Skeletal muscle tissue (tissue), 4 donors: Measurements from ENCODE around the gene SEC14L5. TPM values are rescaled to one million over a fixed set of nuclear protein-coding genes. Genes with fewer than 3 reads are reported as not detected.
A peak's percentile ranks its signal among the peaks of the same experiment; 100 is the strongest.

Source experiments
- H3K27ac ChIP-seq: one replicate; pipeline ENCODE4 v1.7.0; 2013; ENCODE audit warnings: mild to moderate bottlenecking, low read depth, low read length, inconsistent platforms
- H3K27me3 ChIP-seq, 3 donors: one replicate each; pipeline ENCODE4 v1.7.0; 2013; ENCODE audit warnings: low read length in 3 of 3; ENCODE audit not compliant: control insufficient read depth in 3 of 3, insufficient read depth in 3 of 3
- H3K36me3 ChIP-seq, 3 donors: one replicate each; pipeline ENCODE4 v1.7.0; 2013; ENCODE audit warnings: low read length in 3 of 3; ENCODE audit not compliant: control insufficient read depth in 3 of 3, insufficient read depth in 3 of 3
- H3K4me1 ChIP-seq, 3 donors: one replicate each; pipeline ENCODE4 v1.7.0; 2013; ENCODE audit warnings: low read length in 3 of 3, mild to moderate bottlenecking in 3 of 3; ENCODE audit not compliant: control insufficient read depth in 3 of 3, insufficient read depth in 3 of 3
- H3K4me3 ChIP-seq, 3 donors: one replicate each; pipeline ENCODE4 v1.7.0; 2013; ENCODE audit warnings: low read length in 3 of 3
- H3K9ac ChIP-seq, 3 donors: one replicate each; pipeline ENCODE4 v1.7.0; 2013; ENCODE audit warnings: low read length in 3 of 3, mild to moderate bottlenecking in 3 of 3, moderate library complexity in 2 of 3, low read depth in 1 of 3
- H3K9me3 ChIP-seq, 3 donors: one replicate each; pipeline ENCODE4 v1.7.0; 2013; ENCODE audit warnings: low read length in 3 of 3; ENCODE audit not compliant: control insufficient read depth in 3 of 3
- total RNA-seq: library from RNA; depleted of rRNA; stranded (reverse); fragments of >200 nt; gene quantifications from one replicate; pipeline ENCODE4 v1.2.3, GENCODE V29; 2014
- donor health status: Osteomylitis.

SEC14L5 gene
- 1.0 TPM for total RNA-seq

DNA sequence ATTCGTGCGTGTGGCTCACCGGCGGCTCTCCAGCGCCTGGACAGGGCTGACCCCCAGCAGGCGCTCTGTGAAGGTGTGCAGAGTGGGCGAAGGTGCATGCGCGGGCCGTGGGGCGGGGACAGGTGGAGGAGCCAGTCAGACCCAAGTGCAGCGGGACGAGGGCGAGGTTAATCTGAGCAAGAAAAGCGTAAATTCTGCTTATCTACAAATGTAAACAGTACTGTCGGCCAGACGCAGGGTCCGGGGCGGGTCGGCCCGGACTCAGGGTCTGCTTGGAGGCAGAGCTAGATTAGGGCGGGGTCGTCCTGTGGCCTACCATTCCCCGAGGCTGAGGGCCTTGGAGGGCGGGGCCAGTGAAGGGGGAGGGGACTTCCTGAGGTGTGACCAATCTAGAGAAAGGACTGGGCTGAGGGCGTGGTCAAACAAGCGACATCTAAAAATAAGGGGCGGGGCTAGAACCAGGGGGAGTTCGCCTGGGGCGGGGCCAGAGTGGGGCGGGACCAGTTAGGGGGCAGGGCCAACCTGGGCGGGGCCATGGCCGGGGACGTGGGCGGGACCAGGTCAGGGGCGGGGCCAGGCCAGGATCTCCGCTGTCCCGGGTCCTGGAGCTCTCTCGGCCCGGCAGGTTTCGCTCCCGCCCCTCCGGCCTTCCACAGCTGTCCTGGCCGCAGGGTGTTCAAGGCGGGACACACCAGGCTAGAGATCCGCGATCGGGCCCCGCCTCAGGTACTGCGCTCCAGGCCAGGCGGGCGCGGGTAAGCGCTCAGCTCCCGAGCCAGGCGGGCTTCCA, at the start of gene SEC14L5:
TSS of gene SEC14L5 (plus strand) at position 611 of the 790 bp plus-strand sequence. CDS start 994 bp downstream, outside the sequence.
- Histone ChIP-seq H3K4me3 (peak within 1 kb of the TSS; percentile 83 to 98 (median 93)), H3K9me3 (no peaks in the 10 kb centered on the region), H3K9ac (peak within 1 kb of the TSS; percentile 68 to 92 (median 68)), H3K27ac (no peak within 1 kb of the TSS), H3K27me3 (peaks cover 0 to 3% (median 0%) of the 10 kb centered on the region in 3 donors), H3K4me1 (peaks cover 11 to 23% (median 16%) of the 10 kb centered on the region in 3 donors), H3K36me3 (peaks cover 0 to 6% (median 0%) of the 10 kb centered on the region in 3 donors)

DNA sequence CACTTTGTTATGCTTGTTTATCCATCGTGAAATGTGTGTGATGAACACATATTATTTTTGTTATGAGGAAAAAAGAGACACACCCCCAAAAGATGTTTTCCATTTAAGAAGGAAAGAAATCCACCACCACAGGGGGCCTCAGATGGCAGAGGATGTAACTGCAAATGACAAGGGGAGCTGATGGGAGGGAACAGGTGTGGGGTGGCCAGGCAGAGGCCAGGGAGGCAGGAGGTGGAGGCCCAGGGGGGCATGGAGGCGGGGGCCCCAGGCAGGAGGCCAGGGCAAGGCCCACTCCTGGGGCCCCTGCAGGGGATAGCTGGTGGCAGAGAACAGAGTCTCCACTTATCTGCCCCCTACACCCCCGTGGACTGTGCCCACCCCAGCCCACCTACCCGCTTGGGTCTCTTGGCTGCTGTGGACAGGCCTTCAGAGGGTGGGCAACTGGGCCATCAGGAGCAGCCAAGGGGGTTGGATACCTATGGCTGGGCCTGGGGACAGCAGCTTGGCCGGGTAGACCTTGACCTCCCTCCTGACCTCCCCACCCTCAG, 49.2 kb upstream of the SEC14L5 start:
- H3K9ac ChIP-seq: no peak overlapping the region
- H3K4me3 ChIP-seq: no peak overlapping the region
- H3K4me1 ChIP-seq: no peaks in the 10 kb centered on the region
- H3K9me3 ChIP-seq: no peaks in the 10 kb centered on the region
- H3K27ac ChIP-seq: no peak overlapping the region
- peaks cover 0 to 5% (median 0%) of the 10 kb centered on the region in 3 donors for H3K27me3 ChIP-seq
- no peaks in the 10 kb centered on the region for H3K36me3 ChIP-seq

DNA sequence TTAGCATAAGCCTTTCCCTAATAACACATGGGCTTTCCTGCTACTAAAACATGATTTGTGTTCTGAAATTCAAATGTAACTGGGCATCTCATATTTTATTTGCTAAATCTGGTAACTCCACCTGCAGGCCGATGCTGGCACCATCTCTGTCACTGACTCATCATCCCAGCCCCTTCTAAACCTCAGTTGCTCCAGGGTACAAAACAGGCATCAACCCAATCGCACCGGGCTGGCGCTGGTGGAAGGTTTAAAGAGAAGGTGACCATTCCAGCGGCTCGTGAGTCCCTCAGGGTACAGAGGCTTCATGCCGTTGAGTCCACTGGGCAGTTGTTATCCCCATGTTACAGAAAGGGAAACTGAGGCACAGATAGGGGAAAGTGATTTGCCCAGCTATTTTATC, 48.3 kb upstream of the SEC14L5 start:
- Histone ChIP-seq H3K27me3 (no peaks in the 10 kb centered on the region), H3K27ac (no peak overlapping the region), H3K9me3 (no peaks in the 10 kb centered on the region), H3K4me1 (no peaks in the 10 kb centered on the region), H3K36me3 (no peaks in the 10 kb centered on the region), H3K9ac (no peak overlapping the region), H3K4me3 (no peak overlapping the region)

DNA sequence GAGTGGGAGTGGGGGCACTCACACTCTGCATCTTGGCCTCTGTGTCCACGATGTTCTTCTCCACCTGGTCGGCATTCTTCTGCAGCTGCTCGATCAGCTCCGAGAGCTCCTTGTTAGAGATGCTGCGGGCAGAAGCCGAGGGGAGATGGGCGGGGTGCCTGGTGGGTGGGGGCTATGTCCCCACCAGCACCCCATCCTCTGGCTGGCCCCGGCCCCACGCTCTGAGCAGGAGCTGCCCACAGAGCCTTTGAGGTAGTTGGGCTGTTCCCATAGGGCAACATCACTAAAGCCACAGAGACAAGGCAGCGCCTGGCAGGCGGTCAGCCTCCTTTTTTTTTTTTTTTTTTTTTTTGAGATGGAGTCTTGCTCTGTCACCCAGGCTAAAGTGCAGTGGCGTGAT, 47.3 kb upstream of the SEC14L5 start:
- no peaks in the 10 kb centered on the region for H3K9me3 ChIP-seq
- H3K4me3 ChIP-seq: no peak overlapping the region
- H3K4me1 ChIP-seq: no peaks in the 10 kb centered on the region

DNA sequence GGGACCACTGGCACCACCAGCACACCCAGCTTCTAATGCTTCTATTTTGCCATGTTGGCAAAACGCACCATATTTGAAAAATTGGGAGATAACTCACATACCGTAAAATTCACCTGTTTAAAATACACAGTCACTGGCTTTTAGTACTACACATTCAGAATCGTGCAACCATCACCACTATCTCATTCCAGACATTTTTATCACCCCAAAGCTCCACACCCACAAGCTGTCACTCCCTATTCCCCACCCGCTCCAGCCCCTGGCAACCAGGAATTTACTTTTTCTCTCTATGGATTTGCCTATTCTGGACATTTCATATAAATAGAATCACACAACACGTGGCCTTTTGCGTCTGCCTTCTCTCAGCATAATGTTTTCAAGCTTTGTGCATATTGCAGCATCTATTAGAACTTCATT, 46.2 kb upstream of the SEC14L5 start:
- no peak overlapping the region for H3K4me3 ChIP-seq
- H3K27me3 ChIP-seq: no peaks in the 10 kb centered on the region
- no peak overlapping the region for H3K9ac ChIP-seq
- H3K4me1 ChIP-seq: no peaks in the 10 kb centered on the region
- no peaks in the 10 kb centered on the region for H3K36me3 ChIP-seq
- no peak overlapping the region for H3K27ac ChIP-seq
- no peaks in the 10 kb centered on the region for H3K9me3 ChIP-seq

More for the DNA sequence above, 47.3 kb upstream of the SEC14L5 start:
- Histone ChIP-seq H3K27me3 (no peaks in the 10 kb centered on the region), H3K9ac (no peak overlapping the region), H3K36me3 (no peaks in the 10 kb centered on the region), H3K27ac (no peak overlapping the region)

DNA sequence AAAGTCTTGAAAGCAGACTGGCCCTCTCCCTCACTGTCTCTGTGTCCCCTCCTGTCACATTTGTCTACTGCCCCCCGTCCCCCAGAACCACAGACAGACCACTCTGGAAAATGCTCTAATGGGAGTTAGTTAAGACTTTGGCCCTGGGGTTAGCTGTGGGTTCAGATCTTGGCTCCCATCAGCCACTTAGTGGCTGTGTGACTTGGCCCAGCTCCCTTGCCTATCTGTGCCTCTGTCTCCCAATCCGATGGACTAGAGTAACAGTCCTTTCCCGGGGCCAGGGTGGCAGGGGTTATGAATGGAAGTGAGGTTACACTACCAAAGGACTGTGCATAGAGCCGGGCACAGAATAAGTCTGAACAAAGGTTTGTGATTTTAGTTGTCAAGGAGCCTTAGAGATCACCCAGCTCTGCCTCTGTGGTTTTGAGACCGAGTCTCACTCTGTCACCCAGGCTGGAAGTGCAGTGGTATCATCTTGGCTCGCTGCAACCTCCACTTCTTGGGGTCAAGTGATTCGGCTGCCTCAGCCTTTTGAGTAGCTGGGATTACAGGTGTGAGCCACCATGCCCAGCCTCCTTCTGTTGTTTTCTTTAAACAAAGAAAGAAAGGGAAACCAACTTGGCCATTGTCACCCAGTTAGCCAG, 44.9 kb upstream of the SEC14L5 start:
- Histone ChIP-seq H3K27ac (no peak overlapping the region), H3K27me3 (no peaks in the 10 kb centered on the region), H3K4me1 (no peaks in the 10 kb centered on the region), H3K4me3 (no peak overlapping the region), H3K9ac (no peak overlapping the region), H3K36me3 (no peaks in the 10 kb centered on the region), H3K9me3 (no peaks in the 10 kb centered on the region)

DNA sequence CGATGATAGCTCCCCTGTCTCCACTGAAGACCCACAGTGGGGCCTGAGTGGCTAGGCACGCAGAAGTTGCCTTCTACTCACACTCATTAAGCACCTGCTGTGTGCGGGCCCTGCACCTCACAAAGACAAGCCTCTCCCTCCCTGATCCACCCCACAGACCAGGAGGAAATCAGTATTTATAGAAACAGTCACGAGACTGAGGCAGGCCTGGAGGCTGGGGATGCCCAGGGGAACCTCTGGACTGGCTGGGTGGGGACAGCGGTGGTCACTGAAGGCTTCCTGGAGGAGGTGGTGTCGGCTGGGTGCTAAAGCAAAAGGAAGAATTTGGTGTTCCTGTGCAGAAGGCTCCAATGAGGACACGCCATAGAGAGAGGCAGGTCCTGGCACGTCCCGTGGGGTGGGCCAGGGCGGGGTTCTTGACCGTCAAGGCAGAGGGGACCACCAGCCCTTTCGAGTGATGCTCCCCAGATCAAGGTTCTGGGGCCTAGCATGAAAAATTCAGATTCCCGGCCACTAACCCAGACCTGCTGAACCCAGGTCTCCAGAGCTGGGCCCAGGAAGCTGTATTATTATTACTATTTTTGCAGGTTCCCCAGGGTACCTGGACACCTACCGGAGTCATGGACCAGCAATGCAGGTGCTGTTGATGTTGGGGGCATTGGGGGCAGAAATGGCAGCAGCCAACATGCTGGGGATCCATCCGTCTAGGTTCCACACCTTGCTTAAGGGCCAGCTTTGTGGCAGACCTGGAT, 44.2 kb upstream of the SEC14L5 start:
- Histone ChIP-seq H3K36me3 (no peaks in the 10 kb centered on the region), H3K4me1 (no peaks in the 10 kb centered on the region), H3K27ac (no peak overlapping the region), H3K27me3 (no peaks in the 10 kb centered on the region), H3K4me3 (no peak overlapping the region), H3K9ac (no peak overlapping the region), H3K9me3 (no peaks in the 10 kb centered on the region)

DNA sequence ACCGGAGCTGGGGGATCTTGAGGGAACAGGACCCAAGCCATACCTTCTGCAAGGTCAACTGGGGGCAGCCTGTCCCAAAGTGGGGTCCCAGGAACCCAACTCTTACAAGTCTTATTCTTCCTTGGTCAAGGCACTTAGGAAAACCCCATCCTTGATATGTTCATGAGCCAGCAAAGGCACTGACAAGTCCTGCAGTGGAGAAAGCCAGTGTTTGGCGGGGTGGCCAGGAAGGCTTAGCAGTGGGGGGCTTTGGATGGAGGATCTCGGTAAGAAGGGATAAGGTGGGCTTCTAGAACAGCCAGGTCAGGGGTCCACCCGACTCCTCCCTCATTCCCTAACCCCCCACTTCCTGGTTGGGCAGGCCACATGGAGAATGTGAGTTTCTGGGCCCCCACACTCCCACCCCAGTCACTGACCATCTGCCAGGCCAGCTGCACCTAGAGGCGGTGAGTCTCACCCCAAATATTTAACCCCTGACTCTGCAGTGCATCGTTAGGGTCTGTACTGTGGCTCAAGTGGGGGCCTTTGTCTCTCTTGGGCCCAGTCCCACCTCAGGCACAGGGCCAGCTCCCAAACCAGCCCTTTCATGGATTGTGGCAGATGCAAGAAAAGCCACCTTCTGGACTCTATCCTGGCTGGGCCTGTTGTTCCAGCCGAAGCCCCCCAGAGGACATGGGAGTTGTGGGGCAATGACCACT, 43.5 kb upstream of the SEC14L5 start:
- H3K27ac ChIP-seq: no peak overlapping the region
- no peaks in the 10 kb centered on the region for H3K36me3 ChIP-seq
- H3K4me1 ChIP-seq: no peaks in the 10 kb centered on the region
- no peaks in the 10 kb centered on the region for H3K9me3 ChIP-seq
- no peaks in the 10 kb centered on the region for H3K27me3 ChIP-seq
- no peak overlapping the region for H3K9ac ChIP-seq
- no peak overlapping the region for H3K4me3 ChIP-seq

DNA sequence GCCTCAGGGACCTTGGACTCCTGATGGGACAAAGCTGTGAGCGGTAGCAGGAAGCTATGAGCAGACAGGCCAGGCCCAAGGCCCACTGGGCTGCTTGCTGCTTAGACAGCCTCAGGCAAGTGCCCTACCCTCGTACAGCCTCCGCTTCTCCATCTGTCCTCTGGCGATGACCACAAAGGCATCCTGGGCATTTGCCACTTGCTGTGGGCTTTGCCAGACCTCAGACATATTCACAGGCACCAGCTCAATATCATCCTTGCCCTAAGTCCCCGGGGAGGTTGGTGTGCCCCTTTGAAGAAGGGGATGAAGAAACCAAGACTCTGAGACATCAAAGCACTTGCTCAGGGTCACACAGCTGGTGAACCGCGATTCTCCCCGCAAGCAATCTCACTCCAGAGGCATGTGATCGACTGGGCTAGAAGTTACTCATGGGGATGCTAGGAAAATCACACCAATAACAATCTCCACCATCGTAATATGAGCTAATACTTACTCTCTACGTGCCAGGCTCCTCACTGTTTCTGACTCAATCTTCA, 42.8 kb upstream of the SEC14L5 start:
- Histone ChIP-seq H3K27me3 (no peaks in the 10 kb centered on the region), H3K27ac (no peak overlapping the region), H3K4me1 (no peaks in the 10 kb centered on the region), H3K36me3 (no peaks in the 10 kb centered on the region), H3K9me3 (no peaks in the 10 kb centered on the region), H3K4me3 (no peak overlapping the region), H3K9ac (no peak overlapping the region)
